Cortex of kidney (tissue), 1 donor: Measurements from ENCODE around the gene FAM174B.

Source experiments
- DNase-seq: peaks from one replicate; lab custom pipeline; 2025; lab: John Stamatoyannopoulos, UW

Gene FAM174B

GRCh38 chr15:92569778-92570177 lies 85.8 kb downstream of the FAM174B start:
- no peak for DNase-seq
